K562 (cell line): ENCODE measurements around the gene HSD3B7. TPM values are rescaled to one million over a fixed set of nuclear protein-coding genes. Genes with fewer than 3 reads are reported as not detected.

ENCODE experiments used
- ATAC-seq: fragments of 200-7000 bp; cut with Tn5 transposase; 3 replicates; pipeline ENCODE4 v1.9.1; 2020; ENCODE audit warnings: moderate library complexity
- BruUV-seq: library from RNA; stranded (reverse); fragments of 400-500 nt; replicated peaks from 2 replicates; lab custom pipeline; 2021; lab: Mats Ljungman, UMichigan
- CTCF ChIA-PET: fragments of 300-600 bp; formaldehyde crosslinking; extraction: SDS; loops from one replicate; lab custom pipeline; 2021; ENCODE audit warnings: low intra/inter-chr PET ratio; lab: Yijun Ruan, JAX
- POLR2A ChIA-PET: fragments of 300-600, 350-650 bp; sonication (Branson Sonifier 250); formaldehyde crosslinking; extraction: SDS; loops from one replicate; lab custom pipeline; 2021; ENCODE audit warnings: antibody characterized with exemption, inconsistent platforms; lab: Yijun Ruan, JAX
- DNase-seq, 4 experiments: peaks; one replicate each; pipeline versions ENCODE4 v3.0.0 to v3.0.0-alpha.2; 2011 to 2018; ENCODE audit warnings: low spot score in 3 of 4, mixed read lengths in 3 of 4; ENCODE audit errors: extremely low read depth in 1 of 4
- FAIRE-seq: peaks from 2 replicates; lab custom pipeline; 2011; peaks lifted over from hg19 to GRCh38; lab: Jason Lieb, UNC
- H2AFZ ChIP-seq: 2 replicates; pipeline ENCODE4 v1.6.0; 2011; ENCODE audit warnings: low read depth, low read length, control low read depth, inconsistent platforms
- H3K27ac ChIP-seq: fragments of 200-600 bp; 3 replicates; pipeline ENCODE4 v1.8.0; 2011; ENCODE audit warnings: low read depth, mild to moderate bottlenecking, control low read depth, inconsistent platforms, low read length, moderate library complexity, mixed read lengths; ENCODE audit errors: extremely low read depth
- H3K27me3 ChIP-seq, 2 experiments: fragments of 300-600 bp in 1 of 2; 2 replicates in 1 of 2; 3 replicates in 1 of 2; pipeline versions ENCODE4 v1.6.0 to v1.8.0; 2011; ENCODE audit warnings: inconsistent platforms in 2 of 2, low read length in 2 of 2, mild to moderate bottlenecking in 1 of 2, mixed read lengths in 1 of 2, moderate library complexity in 1 of 2; ENCODE audit not compliant: control insufficient read depth in 2 of 2, insufficient read depth in 2 of 2
- H3K36me3 ChIP-seq: fragments of 300-600 bp; 3 replicates; pipeline ENCODE4 v1.8.0; 2011; ENCODE audit warnings: mild to moderate bottlenecking, low read length, inconsistent platforms; ENCODE audit not compliant: control insufficient read depth, insufficient read depth
- H3K4me1 ChIP-seq, 2 experiments: fragments of 200-600 bp in 1 of 2; replicated peaks in 1 of 2; 2 replicates in 1 of 2; 3 replicates in 1 of 2; pipeline versions ENCODE4 v1.5.1 to v1.8.0; 2011; ENCODE audit warnings: inconsistent platforms in 2 of 2, low read length in 2 of 2, mild to moderate bottlenecking in 1 of 2, mixed read lengths in 1 of 2, moderate library complexity in 1 of 2; ENCODE audit not compliant: control insufficient read depth in 2 of 2, insufficient read depth in 2 of 2
- H3K4me2 ChIP-seq: 2 replicates; pipeline ENCODE4 v1.6.1; 2011; ENCODE audit warnings: low read length, control low read depth, inconsistent platforms, mixed read lengths; ENCODE audit not compliant: insufficient read depth
- H3K4me3 ChIP-seq: fragments of 200-600 bp; sonication (generic), shearing (Covaris generic); 2 replicates; pipeline ENCODE4 v1.5.1; 2016; ENCODE audit warnings: control low read depth, inconsistent platforms
- H3K79me2 ChIP-seq: fragments of 200-600 bp; 3 replicates; pipeline ENCODE4 v1.8.0; 2011; ENCODE audit warnings: low read length, inconsistent platforms; ENCODE audit not compliant: control insufficient read depth, insufficient read depth
- H3K9ac ChIP-seq, 2 experiments: 2 replicates each; pipeline versions ENCODE4 v1.6.0 to v1.6.1; 2011; ENCODE audit warnings: low read depth in 2 of 2, low read length in 2 of 2, control low read depth in 1 of 2, inconsistent platforms in 1 of 2, mild to moderate bottlenecking in 1 of 2, mixed read lengths in 1 of 2; ENCODE audit not compliant: insufficient read depth in 1 of 2
- H3K9me1 ChIP-seq: one replicate; pipeline ENCODE4 v1.6.0; 2011; ENCODE audit warnings: inconsistent platforms, mild to moderate bottlenecking, low read length, moderate library complexity; ENCODE audit not compliant: control insufficient read depth, insufficient read depth
- H3K9me3 ChIP-seq: replicated peaks from 2 replicates; pipeline ENCODE4 v1.5.1; 2011; ENCODE audit warnings: low read depth, low read length, inconsistent platforms; ENCODE audit not compliant: control insufficient read depth, insufficient read depth
- H4K20me1 ChIP-seq: replicated peaks from 2 replicates; pipeline ENCODE4 v1.6.1; 2011; ENCODE audit warnings: low read length, inconsistent platforms, mixed read lengths; ENCODE audit not compliant: control insufficient read depth, insufficient read depth
- CHD1 ChIP-seq: fragments of 200-600 bp; sonication (generic); IDR thresholded peaks from one replicate; pipeline ENCODE4 v1.6.1; 2012; ENCODE audit warnings: mild to moderate bottlenecking, moderate library complexity, low read length, inconsistent platforms
- POLR2G ChIP-seq: fragments of 200-400 bp; formaldehyde crosslinking; IDR thresholded peaks from 2 replicates; pipeline ENCODE4 v1.6.1; 2017; ENCODE audit warnings: low read depth, mild to moderate bottlenecking, antibody characterized with exemption, low read length, moderate library complexity
- PURB ChIP-seq: sonication (generic); formaldehyde crosslinking; IDR thresholded peaks from 2 replicates; pipeline ENCODE4 v1.9.0; 2021; ENCODE audit warnings: low read depth, mild to moderate bottlenecking, missing genetic modification reagents
- RBM22 ChIP-seq: fragments of 200-400 bp; formaldehyde crosslinking; IDR thresholded peaks from 2 replicates; pipeline ENCODE4 v1.6.1; 2018; ENCODE audit warnings: low read length, low read depth; ENCODE audit not compliant: poor library complexity, severe bottlenecking
- SUPT5H ChIP-seq: fragments of 450-650 bp; IDR thresholded peaks from 2 replicates; pipeline ENCODE4 v1.6.1; 2016
- ZBTB33 ChIP-seq: sonication (generic); formaldehyde crosslinking; IDR thresholded peaks from 2 replicates; pipeline ENCODE4 v1.8.1; 2023; ENCODE audit warnings: mild to moderate bottlenecking, missing genetic modification reagents
- WGBS: fragments of 100-300 bp; shearing (Covaris generic); methylation state at CpG from one replicate; pipeline ENCODE4 v1.1.6; 2016; ENCODE audit warnings: low coverage, mixed read lengths; ENCODE audit not compliant: insufficient coverage; ENCODE audit errors: missing lambda C conversion rate; 5-methylcytosine and 5-hydroxymethylcytosine counted together
- in situ Hi-C: fragments of 300-500 bp; cut with MboI; formaldehyde crosslinking; loops from 4 replicates; pipeline ENCODE4 v1.15.0; 2018; ENCODE audit warnings: inconsistent platforms, mixed read lengths
- intact Hi-C: fragments of 100-400 bp; cut with micrococcal nuclease; formaldehyde crosslinking; loops from 2 replicates; pipeline ENCODE4 v1.14.2; 2022
- polyA plus RNA-seq, 8 experiments: library from polyadenylated mRNA; depleted of rRNA in 4 of 8; stranded (reverse) in 5 of 8; unstranded in 3 of 8; fragments of >200 nt; fragmentation: Nextera tagmentation in 2 of 8; fragmentation: Illumina TruSeq in 1 of 8; extraction: Ambion mirVana in 2 of 8; extraction: Trizol in 1 of 8; gene quantifications; 2 replicates each; pipeline versions ENCODE4 v1.2.1 to v1.2.3, GENCODE V29; 2011 to 2014; ENCODE audit warnings: inconsistent platforms in 1 of 8, missing spikeins in 1 of 8
- total RNA-seq, 7 experiments: library from RNA; depleted of rRNA in 6 of 7; stranded (reverse); fragments of >200 nt in 6 of 7; fragmentation: Illumina TruSeq in 2 of 7; extraction: Trizol in 2 of 7; gene quantifications; 2 replicates each; pipeline versions ENCODE4 v1.2.1 to v1.2.3, GENCODE V29; 2011 to 2021; ENCODE audit warnings: low replicate concordance in 1 of 7

HSD3B7 gene
- total and polyA plus RNA-seq, 9 of the 15 experiments (the other 6 are each of a cell fraction or from before 2014, with no cell fraction given), result 5.4 to 49.1 (median 23.0) TPM

GRCh38 chr16:30980434-30980833, 4.6 kb upstream of the HSD3B7 start:
- ATAC-seq (no peak), DNase-seq (no peak)
- H3K9ac ChIP-seq, result no peak overlapping the region; a peak in 1 of 4 replicates
- H3K4me2 ChIP-seq, result no peak overlapping the region
- H3K36me3 ChIP-seq, result peaks cover 87% of the 10 kb centered on the region; the same call in 2 of the 3 replicates
- peaks cover 2% of the 10 kb centered on the region for H3K9me1 ChIP-seq
- in situ Hi-C loops, result loop anchor here (10.0 to 25.0 kb wide), 2 partner anchors 314 to 457 kb away; partner anchors contain the start of genes COX6A2 and ZNF843
- H3K79me2 ChIP-seq, result peaks cover 8% of the 10 kb centered on the region
- no peaks in the 10 kb centered on the region for H3K9me3 ChIP-seq
- 97% methylated on average over 24 of the region's 29 CpGs for WGBS
- peaks cover 5% of the 10 kb centered on the region for H4K20me1 ChIP-seq
- no peak overlapping the region for H3K4me3 ChIP-seq
- peaks cover 1 to 46% of the 10 kb centered on the region in 2 experiments; a peak in 3 of 5 replicates for H3K4me1 ChIP-seq
- TF ChIP-seq CHD1, result no peak
- peak; percentile 21 for TF ChIP-seq RBM22
- TF ChIP-seq SUPT5H, result 0 out of 2 replicates have a peak, but pooled peaks have one; percentile 48
- no peak for TF ChIP-seq PURB (CRISPR knock-in tag)
- peak; percentile 62 for TF ChIP-seq POLR2G
- peak; percentile 63; the same call in 1 of the 2 replicates for TF ChIP-seq ZBTB33 (CRISPR knock-in tag)
- TF ChIP-seq, all 486 proteins: peak for 4
- intact Hi-C loops, result loop anchor here (10.0 kb wide), 2 partner anchors 164 to 314 kb away; no protein-coding TSS in a partner anchor
- Histone ChIP-seq H2AFZ (no peak overlapping the region), H3K27ac (no peak overlapping the region), H3K27me3 (no peaks in the 10 kb centered on the region)
- no peak for FAIRE-seq
- ChIA-PET POLR2A (interaction anchor here (5.7 kb wide), 1 partner anchor 11 kb away, joined by 32 read pairs; no protein-coding TSS in a partner anchor), CTCF (interaction anchor here (0.6 kb wide), 1 partner anchor 66 kb away, joined by 9 read pairs; no protein-coding TSS in a partner anchor)
- no TSS peak for BruUV-seq
